Activated T-cell treated with anti-CD3 and anti-CD28 coated beads for 48 hours (primary cell): ENCODE measurements around the gene POU6F1.
A peak's percentile ranks its signal among the peaks of the same experiment; 100 is the strongest.
"Not testable (repeated sequence)": the region's sequence is repeated elsewhere in the genome, so short reads cannot be mapped to it uniquely, and the experiment has no call there.

Experiments used
- DNase-seq: peaks from one replicate; pipeline ENCODE4 v3.0.0-alpha.2; 2020; ENCODE audit warnings: low read depth

The POU6F1 gene

DNA sequence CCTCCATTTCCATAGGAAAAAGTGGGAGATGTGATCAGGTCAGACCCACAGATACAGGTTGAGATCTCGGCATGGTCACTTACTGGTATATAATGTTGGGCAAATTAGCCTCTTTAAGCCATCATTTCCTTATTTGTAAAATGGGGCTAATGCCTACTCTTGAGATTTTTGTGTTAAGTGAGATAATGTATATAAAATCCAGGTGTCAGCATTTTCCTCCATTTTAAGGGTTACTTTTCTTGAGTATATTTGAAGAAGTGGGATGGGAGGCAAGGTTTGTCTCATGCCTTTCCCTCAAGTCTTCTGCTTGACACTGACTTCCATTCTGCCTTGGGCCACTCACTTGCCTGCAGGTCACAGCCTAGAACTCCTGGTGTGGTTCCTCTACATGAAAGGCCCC lies 10.1 kb upstream of the POU6F1 start:
- no peak for DNase-seq

DNA sequence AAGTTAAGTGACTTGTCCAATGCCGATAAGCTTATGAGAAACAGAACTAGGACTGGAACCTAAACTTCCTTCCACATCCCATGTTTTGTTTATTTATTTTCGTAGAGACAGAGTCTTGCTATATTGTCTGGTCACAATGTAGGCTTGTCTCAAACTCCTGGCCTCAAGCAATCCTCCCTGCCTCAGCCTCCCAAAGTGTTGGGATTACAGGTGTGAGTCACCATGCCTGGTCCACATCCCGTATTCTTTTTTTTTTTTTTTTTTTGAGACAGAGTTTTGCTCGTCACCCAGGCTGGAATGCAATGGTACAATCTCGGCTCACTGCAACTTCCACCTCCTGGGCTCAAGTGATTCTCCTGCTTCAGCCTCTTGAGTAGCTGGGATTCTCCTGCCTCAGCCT lies 9.2 kb upstream of the POU6F1 start:
- DNase-seq = not testable (repeated sequence)

DNA sequence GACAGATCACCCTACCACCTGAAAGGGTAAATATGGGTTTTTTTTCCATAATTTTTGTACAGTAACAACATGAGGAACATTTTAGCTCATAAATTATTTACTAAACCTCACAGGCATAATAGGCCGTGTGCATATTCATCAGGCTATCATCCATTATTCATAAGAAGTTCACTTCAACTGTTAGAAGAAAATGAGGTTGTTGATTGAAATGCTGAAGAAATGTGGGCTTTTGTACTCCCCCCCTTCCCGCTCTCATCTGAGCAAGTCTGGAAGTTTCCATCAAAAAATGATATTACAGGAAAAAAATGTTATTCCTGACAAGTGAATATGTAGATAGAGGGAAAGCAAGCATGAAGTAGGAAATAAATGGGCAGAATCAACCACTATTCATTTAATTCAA lies 7.9 kb upstream of the POU6F1 start:
- DNase-seq = no peak

DNA sequence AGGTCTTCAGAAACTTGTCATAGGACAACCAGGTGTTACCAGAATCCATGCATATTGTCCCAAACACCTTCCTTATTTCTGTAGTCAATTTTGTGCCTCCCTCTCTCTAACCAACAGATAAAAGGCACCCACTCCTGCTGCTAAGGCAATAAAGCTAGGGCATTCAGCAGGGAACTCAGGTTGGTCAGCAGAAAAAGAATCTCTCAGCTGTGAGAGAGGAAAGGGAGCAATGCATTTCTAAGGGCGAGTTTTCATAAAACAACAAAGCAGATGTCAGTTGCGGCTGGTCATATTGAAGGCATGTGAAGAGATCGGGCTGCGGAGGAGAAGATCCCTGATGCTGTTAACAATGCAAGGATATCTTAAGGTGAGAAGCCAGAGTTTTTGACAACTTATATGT lies 7.4 kb upstream of the POU6F1 start:
- DNase-seq = no peak

- DNase-seq = no peak
Measured at GRCh38 chr12:51224625-51225024, 6.8 kb upstream of the POU6F1 start.

- DNase-seq = no peak
Measured at GRCh38 chr12:51222461-51222860, 4.6 kb upstream of the POU6F1 start.

DNA sequence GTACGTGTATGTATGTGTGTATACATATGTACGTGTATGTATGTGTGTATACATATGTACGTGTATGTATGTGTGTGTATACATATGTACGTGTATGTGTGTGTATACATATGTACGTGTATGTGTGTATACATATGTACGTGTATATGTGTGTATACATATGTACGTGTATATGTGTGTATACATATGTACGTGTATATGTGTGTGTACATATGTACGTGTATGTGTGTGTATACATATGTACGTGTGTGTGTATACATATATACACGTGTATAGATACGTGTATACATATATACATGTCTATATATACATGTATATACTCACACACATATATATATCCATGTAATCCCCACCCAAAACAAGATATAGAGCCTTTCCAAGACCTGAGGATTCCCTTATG lies 2.0 kb upstream of the POU6F1 start:
- not testable (repeated sequence) for DNase-seq

GRCh38 chr12:51219322-51219721 lies 1.5 kb upstream of the POU6F1 start:
- DNase-seq = no peak

DNA sequence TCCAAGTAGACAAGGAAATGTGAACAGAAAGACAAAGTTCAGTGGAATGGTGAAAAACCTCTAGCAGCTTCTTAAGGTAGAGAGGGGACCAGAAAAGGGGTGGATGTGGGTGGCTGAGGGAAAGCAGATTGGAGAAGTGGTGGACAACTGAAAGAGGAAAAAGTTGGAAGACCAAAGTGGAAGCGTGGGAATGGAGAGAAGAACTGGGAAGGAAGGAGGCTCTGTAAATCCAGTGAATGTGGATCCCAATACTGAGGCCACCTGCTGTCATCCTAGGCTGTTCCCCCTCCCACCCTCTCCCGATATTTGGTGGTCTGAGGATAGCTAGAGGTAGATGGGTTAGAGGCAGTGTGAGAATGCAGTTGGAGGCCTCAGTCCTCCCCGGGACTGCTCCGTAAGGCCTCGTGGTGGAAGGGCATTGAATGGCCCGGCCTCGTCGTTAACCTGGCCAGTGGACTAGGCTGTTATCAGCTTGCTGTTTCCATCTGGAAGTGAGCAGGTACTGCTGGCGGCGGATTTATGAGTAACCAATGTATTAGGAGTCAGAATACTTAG lies 822 bp upstream of the POU6F1 start:
- no peak for DNase-seq

GRCh38 chr12:51217133-51217967 lies 512 bp downstream of the POU6F1 start:
- DNase-seq = peak; percentile 22

DNA sequence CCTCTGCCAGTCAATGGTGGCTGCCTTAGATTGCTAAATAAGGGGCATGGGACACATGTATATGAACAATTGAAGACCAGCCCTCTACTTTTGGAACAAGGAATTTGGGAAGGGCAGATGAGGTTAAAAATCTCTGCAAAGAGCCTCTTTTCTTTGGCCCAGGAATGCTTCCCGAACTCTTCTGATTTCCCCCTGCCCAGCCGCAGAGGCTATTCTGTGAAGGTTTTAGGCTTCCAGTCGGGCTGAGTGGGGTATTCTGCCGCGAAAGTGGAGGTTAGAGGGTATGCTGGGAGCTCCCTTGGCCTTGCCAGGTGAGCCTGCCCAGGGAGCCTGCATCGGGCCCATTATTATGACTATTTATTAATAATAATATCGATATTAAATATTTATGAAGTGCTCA lies 1.2 kb downstream of the POU6F1 start:
- DNase-seq = no peak

GRCh38 chr12:51214895-51215294 lies 3.0 kb downstream of the POU6F1 start:
- DNase-seq = no peak

DNA sequence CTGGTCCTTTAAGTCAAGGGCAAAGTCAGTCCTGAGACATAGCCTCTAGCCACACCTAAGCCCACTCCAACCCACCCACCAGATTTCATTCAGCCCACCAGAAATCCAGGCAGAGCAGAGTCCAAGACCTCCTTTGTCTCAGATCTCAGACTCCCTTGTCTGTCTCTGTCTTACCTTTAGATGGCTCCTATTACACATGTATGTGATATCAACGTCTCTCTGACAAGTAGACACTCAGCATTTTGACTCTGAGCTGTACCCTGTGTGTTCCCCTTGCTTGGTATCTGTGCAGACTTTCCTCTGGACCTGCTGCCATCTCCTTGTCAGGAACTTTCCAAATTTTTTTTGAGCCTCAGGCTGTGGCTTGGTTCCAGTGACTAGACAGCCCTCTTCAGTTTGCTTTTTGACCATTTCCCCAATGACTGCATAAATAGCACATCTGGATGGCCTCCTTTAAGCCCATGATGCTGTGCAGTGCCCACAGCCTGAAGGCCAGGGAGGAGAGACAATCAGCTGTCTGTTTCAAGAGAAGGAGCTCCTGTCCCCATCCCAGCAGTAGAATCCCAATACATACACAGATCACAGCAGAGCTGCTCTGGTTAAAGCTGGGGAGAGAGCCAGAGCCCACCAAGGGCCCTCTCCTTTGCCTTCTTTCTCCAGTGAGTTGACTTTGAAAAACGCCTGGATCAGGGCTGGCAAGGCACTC lies 7.0 kb downstream of the POU6F1 start:
- DNase-seq = no peak

DNA sequence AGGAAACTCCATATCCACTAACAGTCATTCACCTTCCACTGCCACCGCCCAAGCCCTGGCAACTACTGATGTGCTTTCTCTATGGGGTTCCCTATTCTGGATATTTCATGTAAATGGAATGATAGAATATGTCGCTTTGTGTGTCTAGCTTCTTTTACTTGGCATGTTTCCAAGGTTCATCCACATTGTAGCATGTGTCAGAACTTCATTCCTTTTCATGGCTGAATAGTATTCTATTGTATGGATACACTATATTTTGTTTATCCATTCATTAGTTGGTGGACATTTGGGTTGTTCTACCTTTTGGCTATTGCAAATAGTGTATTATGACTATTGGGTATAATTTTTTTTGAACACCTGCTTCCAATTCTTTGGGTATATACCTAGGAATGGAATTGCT lies 8.6 kb downstream of the POU6F1 start:
- no peak for DNase-seq

- DNase-seq = no peak
Measured at GRCh38 chr12:51208016-51208660, 9.7 kb downstream of the POU6F1 start.

DNA sequence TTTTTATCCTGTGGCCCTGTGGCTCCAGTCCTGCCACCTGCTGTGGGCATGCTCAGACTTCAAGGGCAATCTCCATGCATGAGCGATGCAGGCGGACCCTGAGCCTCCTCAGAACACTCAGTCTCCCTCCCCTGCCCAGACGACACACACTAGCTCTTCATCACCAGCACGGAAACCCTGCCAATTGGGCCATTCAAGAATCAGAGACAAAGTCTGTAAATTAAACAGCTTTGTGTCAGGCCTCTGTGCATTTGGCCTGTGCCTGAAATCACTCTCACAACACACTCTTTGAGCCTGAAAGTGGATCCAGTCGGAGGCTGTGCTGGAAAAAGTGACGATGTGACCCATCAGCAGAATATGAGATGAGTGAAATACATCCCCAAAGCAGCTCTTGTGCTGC lies 12.5 kb downstream of the POU6F1 start:
- no peak for DNase-seq

DNA sequence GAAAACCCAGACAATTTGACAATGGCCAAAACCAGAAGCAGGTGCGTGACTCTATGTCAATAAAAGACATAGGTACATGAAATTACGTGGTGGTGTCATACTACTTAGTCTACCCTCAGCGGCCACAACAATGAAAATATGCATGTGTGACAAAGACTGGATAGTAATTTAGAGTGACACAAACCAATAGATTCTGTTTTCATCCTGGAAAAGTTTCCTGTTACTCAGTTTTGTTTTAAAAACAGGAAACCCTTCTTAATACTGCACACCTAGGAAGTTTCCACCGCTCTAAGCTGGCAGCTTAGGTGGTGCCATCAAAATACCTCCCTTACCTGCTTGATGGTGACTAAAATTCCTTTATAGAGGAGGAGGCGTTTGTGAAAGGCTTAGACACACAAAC lies 15.1 kb downstream of the POU6F1 start:
- no peak for DNase-seq

DNA sequence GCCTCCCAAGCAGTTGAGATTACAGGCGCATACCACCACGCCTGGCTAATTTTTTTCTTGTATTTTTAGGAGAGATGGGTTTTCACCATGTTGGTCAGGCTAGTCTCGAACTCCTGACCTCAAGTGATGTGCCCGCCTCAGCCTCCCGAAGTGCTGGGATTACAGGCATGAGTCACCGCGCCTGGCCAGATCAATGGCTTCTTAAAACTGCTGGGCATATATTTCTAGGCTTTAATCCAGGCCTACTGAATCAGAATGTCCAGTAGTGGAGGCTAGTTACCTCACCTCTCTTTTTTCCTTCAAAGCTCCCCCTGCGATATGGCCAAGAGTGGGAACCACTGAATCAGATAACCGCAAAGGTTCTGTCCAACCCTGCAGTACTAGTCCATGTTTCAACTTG lies 17.1 kb downstream of the POU6F1 start:
- DNase-seq = no peak

DNA sequence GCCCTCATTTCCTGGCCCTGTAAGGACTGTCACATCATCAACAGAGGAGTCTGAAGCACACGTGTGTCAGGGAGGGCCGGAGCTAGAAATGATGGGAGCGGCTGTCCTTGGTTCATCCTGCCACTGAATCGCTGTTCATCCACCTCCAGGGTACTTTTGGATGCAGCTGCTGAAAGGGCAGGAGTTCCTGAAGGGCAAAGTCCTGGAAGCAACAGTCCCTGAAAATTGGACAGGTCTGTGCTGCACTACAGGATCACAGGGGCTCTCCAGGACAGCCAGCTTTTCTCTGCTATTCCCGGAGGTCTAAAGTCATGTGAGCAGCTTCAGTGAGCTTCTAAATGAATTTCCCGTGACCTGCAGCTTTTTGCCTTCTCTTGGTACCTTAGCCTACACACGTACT lies 17.7 kb downstream of the POU6F1 start:
- DNase-seq = no peak

- no peak for DNase-seq
Measured at GRCh38 chr12:51199366-51199945, 18.4 kb downstream of the POU6F1 start.

DNA sequence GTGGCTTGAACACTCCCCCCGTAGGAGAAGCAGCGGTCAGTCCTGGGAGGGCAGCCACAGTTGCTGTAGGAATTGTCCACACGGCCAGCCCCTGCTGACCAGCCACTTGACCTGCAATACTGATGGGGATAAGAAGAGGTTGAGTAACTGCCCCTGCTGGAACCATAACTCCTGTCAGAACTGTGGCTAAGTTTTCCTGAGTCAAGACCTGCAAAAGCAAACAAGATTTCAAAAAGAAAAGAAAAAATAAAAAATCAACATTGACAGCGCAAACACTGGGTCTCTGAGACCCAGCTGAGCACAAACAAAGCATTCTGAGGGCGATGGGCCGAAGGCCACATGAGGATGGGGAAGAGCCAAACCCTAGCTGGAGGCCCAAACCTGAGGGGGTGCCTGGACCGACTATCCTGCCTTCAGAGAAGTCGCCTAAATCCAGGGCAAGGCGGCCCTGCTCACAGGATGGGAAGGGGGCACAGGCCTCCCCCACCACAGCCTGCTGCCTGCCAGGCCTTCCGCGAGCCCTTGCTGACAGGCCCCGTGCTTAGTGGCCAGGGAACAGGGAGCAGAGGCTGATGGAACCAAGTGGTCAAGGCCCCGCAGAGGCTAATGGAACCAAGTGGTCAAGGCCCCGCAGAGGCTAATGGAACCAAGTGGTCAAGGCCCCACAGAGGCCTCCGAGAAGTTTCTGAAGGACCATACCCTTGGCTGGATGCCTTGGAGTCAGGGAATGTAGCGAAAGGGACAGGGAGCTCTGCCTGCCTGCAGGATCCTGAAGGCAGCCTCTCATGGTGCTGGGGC lies 19.1 kb downstream of the POU6F1 start:
- DNase-seq = no peak
